ENCODE results near the gene GATA1. TPM values are rescaled to one million over a fixed set of nuclear protein-coding genes. Genes with fewer than 3 reads are reported as not detected.
"Not testable (repeated sequence)": the region's sequence is repeated elsewhere in the genome, so short reads cannot be mapped to it uniquely, and the experiment has no call there.

Gene GATA1
- total RNA-seq, 2 experiments from 2014 or later, result not detected

DNA sequence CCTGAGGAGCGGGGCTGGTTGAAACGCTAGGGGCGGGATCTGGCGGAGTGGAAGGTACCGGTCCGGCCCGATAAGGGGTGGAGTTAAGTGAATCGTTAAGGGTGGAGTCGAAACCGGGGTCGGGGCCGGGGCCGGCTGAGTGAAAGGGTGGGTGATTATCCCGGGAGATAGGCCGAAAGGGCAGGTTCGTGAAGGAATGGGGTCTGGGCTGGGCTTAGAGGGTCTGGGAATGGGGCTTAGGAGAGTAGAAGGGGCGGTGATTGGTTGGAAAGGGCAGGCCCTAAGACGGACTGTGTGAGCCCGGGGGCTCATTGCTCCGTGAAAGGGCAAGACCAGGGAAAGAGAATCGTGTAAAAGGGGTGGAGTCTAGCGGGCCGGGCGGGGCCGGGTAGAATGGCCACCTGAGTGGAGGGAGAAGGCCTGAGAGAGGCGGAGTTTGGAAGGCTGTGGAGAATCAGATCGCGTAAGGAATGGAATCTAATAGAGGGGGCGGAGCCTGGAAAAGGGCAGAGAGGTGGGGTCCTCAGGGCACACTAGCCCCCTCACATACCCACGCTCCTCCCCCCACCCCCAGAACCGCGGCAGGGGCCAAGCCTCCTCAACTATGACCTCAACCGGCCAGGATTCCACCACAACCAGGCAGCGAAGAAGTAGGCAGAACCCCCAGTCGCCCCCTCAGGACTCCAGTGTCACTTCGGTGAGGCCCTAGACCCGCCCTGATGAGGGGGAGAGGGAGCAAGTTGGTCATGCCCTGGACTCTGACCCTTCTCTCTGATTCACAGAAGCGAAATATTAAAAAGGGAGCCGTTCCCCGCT, 15.9 kb downstream of the GATA1 start:
- Mint-ChIP-seq H3K9me3 (no peaks in the 10 kb centered on the region), H3K4me1 (peaks cover 29% of the 10 kb centered on the region), H3K4me3 (peak overlapping the region; percentile 97), H3K36me3 (ENCODE audit: low read depth) (peaks cover 19% of the 10 kb centered on the region), H3K27ac (peak overlapping the region; percentile 99), H3K27me3 (no peaks in the 10 kb centered on the region)
- POLR2A ChIA-PET, result interaction anchor here (0.7 to 4.1 kb wide), 18 partner anchors 10 to 370 kb away, joined by 3 to 34 read pairs (median 5); partner anchors contain the start of genes GRIPAP1, OTUD5, PLP2 and PQBP1
- CTCF ChIA-PET, result interaction anchor here (0.6 to 1.7 kb wide), 6 partner anchors 34 to 328 kb away, joined by 3 to 10 read pairs (median 3); no protein-coding TSS in a partner anchor
- peak; percentile 80 for DNase-seq

DNA sequence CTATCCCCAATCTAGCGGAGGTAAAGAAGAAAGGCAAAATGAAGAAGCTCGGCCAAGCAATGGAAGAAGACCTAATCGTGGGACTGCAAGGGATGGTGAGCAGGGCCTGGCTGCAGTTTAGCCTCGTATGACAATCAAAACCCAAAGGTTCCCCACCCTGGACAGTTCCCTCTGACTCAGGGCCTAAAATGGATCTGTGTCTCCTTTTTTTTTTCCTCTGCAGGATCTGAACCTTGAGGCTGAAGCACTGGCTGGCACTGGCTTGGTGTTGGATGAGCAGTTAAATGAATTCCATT, 16.5 kb downstream of the GATA1 start:
- DNase-seq, result no peak
- no peaks in the 10 kb centered on the region for H3K27me3 Mint-ChIP-seq
- POLR2A ChIA-PET, result interaction anchor here (1.0 kb wide), 1 partner anchor 200 kb away, joined by 4 read pairs; the partner anchor contains the start of gene GRIPAP1
- CTCF ChIA-PET, result no interaction called here
- peak overlapping the region; percentile 99 for H3K27ac Mint-ChIP-seq
- no peaks in the 10 kb centered on the region for H3K9me3 Mint-ChIP-seq
- H3K4me1 Mint-ChIP-seq, result peaks cover 29% of the 10 kb centered on the region
- H3K36me3 Mint-ChIP-seq (ENCODE audit: low read depth), result peaks cover 19% of the 10 kb centered on the region
- peak overlapping the region; percentile 97 for H3K4me3 Mint-ChIP-seq

DNA sequence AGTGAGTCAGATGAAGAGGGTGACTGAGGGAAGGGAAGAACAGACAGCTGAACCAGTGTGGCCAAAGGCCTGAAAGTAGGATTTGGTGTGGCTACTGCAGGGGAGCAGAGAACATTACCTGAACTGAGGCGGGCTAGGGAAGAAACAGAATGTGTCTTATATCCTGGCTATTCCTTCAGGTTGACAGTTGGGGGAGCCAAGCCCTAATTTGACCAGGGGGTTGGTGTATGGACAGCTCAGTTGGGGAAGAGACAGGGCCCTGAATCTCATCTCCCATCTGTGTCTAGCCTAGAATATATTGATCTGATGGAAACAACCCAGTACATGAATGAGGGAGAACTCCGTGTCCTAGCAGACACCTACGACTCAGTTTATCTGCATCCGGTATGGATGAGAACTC, 19.7 kb downstream of the GATA1 start:
- H3K4me1 Mint-ChIP-seq, result peaks cover 22% of the 10 kb centered on the region
- no peaks in the 10 kb centered on the region for H3K9me3 Mint-ChIP-seq
- peaks cover 16% of the 10 kb centered on the region for H3K36me3 Mint-ChIP-seq (ENCODE audit: low read depth)
- no peak overlapping the region for H3K4me3 Mint-ChIP-seq
- POLR2A ChIA-PET, result no interaction called here
- H3K27me3 Mint-ChIP-seq, result no peaks in the 10 kb centered on the region
- H3K27ac Mint-ChIP-seq, result no peak overlapping the region
- no peak for DNase-seq
- CTCF ChIA-PET, result no interaction called here

DNA sequence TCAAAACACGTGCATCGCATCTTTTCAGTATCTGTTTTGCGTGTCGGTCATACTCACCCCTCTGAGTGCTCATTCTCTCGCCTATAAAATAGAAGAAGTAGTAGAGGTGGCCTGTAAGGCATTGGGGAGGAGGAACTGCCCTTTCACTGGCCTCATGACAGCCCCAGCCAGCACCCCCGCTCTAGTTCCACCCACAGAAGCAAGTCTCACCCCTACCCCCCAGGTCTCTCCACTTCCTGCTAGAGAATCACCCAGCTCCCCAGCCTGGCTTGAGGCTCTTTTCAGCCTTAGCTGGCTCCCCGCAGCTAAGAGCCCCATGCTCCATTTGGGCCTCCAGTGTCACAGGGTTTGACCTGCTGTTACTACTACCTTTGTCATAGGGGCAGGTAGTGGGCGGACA, 27.3 kb downstream of the GATA1 start:
- no peaks in the 10 kb centered on the region for H3K27me3 Mint-ChIP-seq
- CTCF ChIA-PET, result no interaction called here
- no peak for DNase-seq
- H3K36me3 Mint-ChIP-seq (ENCODE audit: low read depth), result peaks cover 6% of the 10 kb centered on the region
- POLR2A ChIA-PET, result no interaction called here
- no peaks in the 10 kb centered on the region for H3K4me1 Mint-ChIP-seq
- H3K9me3 Mint-ChIP-seq, result no peaks in the 10 kb centered on the region
- H3K27ac Mint-ChIP-seq, result no peak overlapping the region
- H3K4me3 Mint-ChIP-seq, result no peak overlapping the region

DNA sequence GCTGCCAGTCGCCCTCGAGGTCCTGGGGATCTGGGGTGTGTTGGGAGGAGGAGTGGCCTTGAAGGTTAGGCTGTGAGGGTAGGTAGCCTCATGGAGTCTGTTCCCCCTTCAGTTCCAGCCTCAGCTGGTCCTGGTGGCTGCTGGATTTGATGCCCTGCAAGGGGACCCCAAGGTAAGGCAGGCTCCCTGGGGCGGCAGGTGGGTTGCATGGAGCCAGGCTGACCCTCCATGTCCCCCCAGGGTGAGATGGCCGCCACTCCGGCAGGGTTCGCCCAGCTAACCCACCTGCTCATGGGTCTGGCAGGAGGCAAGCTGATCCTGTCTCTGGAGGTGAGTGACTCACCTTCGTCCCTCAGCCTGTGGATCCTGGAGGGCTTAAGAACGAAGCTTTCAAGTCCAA, 28.3 kb downstream of the GATA1 start:
- no peak overlapping the region for H3K27ac Mint-ChIP-seq
- H3K4me3 Mint-ChIP-seq, result no peak overlapping the region
- no peak for DNase-seq
- no peaks in the 10 kb centered on the region for H3K27me3 Mint-ChIP-seq
- H3K36me3 Mint-ChIP-seq (ENCODE audit: low read depth), result peaks cover 6% of the 10 kb centered on the region
- H3K9me3 Mint-ChIP-seq, result no peaks in the 10 kb centered on the region
- H3K4me1 Mint-ChIP-seq, result no peaks in the 10 kb centered on the region
- ChIA-PET POLR2A (no interaction called here), CTCF (no interaction called here)

DNA sequence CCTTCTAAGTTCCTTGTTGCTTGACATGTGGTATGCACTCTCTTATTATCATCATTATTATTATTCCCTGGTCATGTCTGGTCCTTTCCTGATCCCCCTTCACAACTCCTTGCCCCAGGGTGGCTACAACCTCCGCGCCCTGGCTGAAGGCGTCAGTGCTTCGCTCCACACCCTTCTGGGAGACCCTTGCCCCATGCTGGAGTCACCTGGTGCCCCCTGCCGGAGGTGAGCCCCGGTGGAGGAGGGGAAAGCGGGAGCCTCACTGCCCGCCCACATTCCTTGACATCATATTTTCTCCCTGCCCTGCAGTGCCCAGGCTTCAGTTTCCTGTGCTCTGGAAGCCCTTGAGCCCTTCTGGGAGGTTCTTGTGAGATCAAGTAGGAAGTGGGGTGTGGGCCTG, 28.9 kb downstream of the GATA1 start:
- CTCF ChIA-PET, result no interaction called here
- POLR2A ChIA-PET, result no interaction called here
- no peak for DNase-seq
- Mint-ChIP-seq H3K9me3 (no peaks in the 10 kb centered on the region), H3K4me1 (no peaks in the 10 kb centered on the region), H3K27me3 (no peaks in the 10 kb centered on the region), H3K4me3 (no peak overlapping the region), H3K27ac (no peak overlapping the region), H3K36me3 (ENCODE audit: low read depth) (peaks cover 11% of the 10 kb centered on the region)

DNA sequence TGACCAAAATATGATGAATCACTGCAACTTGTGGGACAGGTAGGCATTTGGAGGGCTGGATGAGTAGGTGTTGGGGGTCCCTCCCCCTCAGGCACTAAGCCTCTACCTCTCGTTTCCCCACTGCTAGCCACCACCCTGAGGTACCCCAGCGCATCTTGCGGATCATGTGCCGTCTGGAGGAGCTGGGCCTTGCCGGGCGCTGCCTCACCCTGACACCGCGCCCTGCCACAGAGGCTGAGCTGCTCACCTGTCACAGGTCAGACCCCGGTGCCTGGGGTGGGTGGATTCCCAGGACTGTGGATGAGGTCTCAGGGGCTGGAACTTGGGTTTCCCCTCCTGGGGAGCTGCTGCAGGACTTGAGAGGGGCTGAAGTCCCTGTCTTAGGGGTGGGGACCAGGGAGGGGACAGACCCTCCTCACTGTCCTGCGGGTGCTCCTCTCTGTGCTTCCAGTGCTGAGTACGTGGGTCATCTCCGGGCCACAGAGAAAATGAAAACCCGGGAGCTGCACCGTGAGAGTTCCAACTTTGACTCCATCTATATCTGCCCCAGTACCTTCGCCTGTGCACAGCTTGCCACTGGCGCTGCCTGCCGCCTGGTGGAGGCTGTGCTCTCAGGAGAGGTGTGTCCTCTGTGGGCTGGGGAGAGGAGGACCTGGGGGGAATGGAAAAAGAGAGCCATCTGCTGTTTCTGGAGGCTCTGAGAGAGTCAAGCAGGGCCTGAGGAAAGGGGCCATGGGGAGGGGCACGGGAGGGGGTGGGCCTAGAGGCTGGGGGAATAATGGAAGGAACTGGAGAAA, 29.8 kb downstream of the GATA1 start:
- Mint-ChIP-seq H3K4me1 (no peaks in the 10 kb centered on the region), H3K9me3 (no peaks in the 10 kb centered on the region), H3K36me3 (ENCODE audit: low read depth) (peaks cover 11% of the 10 kb centered on the region), H3K4me3 (no peak overlapping the region), H3K27ac (no peak overlapping the region), H3K27me3 (no peaks in the 10 kb centered on the region)
- ChIA-PET CTCF (no interaction called here), POLR2A (no interaction called here)
- no peak for DNase-seq

DNA sequence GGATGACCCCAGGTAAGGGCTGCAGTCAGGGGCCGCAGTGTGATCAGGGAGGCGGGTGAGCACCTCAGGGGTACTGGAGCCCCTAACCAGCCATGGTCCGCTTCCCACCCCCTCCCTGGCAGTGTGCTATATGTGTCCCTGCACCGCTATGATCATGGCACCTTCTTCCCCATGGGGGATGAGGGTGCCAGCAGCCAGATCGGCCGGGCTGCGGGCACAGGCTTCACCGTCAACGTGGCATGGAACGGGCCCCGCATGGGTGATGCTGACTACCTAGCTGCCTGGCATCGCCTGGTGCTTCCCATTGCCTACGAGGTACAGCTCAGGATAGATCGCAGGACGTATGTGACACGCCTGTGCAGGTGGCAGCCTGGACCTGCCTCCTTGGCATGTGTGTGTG, 31.7 kb downstream of the GATA1 start:
- POLR2A ChIA-PET, result no interaction called here
- DNase-seq, result no peak
- Mint-ChIP-seq H3K27me3 (no peaks in the 10 kb centered on the region), H3K4me3 (no peak overlapping the region), H3K9me3 (no peaks in the 10 kb centered on the region), H3K4me1 (no peaks in the 10 kb centered on the region), H3K27ac (no peak overlapping the region), H3K36me3 (ENCODE audit: low read depth) (peaks cover 11% of the 10 kb centered on the region)
- CTCF ChIA-PET, result no interaction called here

DNA sequence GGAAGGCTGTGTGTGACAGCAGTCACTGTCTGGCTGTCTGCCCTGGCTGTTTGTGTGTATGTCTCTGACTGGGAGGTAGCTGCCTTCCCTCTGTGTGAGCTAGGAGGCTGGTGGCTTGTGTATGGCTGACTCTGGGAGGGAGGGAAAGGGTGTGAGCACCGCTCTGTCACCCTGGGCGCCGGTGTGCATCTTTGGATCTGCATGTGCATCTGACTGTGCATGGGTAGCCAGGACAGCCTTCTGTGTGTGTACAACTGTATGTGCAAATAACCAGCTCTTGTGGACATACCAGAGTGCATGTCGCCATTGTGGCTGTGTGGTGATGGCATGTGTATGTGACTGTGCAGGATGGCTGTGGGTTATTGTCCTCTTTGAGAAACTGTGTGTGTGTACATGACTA, 32.5 kb downstream of the GATA1 start:
- H3K9me3 Mint-ChIP-seq, result no peaks in the 10 kb centered on the region

DNA sequence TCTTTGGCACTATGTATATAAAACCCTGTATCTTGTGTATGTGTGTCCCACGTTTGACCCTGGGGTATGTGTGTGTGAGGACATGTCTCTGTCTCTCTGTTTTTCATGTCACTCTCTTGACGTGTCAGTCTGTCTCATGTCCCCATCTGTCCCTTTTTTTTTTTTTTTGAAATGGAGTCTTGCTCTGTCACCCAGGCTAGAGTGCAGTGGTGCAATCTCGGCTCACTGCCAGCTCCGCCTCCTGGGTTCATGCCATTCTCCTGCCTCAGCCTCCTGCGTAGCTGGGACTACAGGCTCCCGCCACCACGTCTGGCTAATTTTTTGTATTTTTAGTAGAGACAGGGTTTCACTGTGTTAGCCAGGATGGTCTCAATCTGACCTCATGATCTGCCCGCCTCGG, 33.0 kb downstream of the GATA1 start:
- H3K27ac Mint-ChIP-seq, H3K4me3 Mint-ChIP-seq, H3K4me1 Mint-ChIP-seq, H3K9me3 Mint-ChIP-seq, H3K27me3 Mint-ChIP-seq, DNase-seq, POLR2A ChIA-PET: not testable (repeated sequence)
- H3K36me3 Mint-ChIP-seq (ENCODE audit: low read depth), result peaks cover 15% of the 10 kb centered on the region
- CTCF ChIA-PET, result interaction anchor here (0.7 kb wide), 1 partner anchor 1572 kb away, joined by 3 read pairs; no protein-coding TSS in a partner anchor

More for the DNA sequence above, 32.5 kb downstream of the GATA1 start:
- POLR2A ChIA-PET, result no interaction called here
- no peak for DNase-seq
- no peaks in the 10 kb centered on the region for H3K4me1 Mint-ChIP-seq
- H3K36me3 Mint-ChIP-seq (ENCODE audit: low read depth), result peaks cover 13% of the 10 kb centered on the region
- no peaks in the 10 kb centered on the region for H3K27me3 Mint-ChIP-seq
- H3K27ac Mint-ChIP-seq, result no peak overlapping the region
- no peak overlapping the region for H3K4me3 Mint-ChIP-seq
- CTCF ChIA-PET, result no interaction called here

DNA sequence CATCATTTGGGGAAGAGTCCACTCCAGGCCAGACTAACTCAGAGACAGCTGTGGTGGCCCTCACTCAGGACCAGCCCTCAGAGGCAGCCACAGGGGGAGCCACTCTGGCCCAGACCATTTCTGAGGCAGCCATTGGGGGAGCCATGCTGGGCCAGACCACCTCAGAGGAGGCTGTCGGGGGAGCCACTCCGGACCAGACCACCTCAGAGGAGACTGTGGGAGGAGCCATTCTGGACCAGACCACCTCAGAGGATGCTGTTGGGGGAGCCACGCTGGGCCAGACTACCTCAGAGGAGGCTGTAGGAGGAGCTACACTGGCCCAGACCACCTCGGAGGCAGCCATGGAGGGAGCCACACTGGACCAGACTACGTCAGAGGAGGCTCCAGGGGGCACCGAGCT, 36.7 kb downstream of the GATA1 start:
- no peak overlapping the region for H3K27ac Mint-ChIP-seq
- H3K9me3 Mint-ChIP-seq, result no peaks in the 10 kb centered on the region
- ChIA-PET CTCF (no interaction called here), POLR2A (no interaction called here)
- peaks cover 8% of the 10 kb centered on the region for H3K27me3 Mint-ChIP-seq
- peaks cover 30% of the 10 kb centered on the region for H3K36me3 Mint-ChIP-seq (ENCODE audit: low read depth)
- no peak for DNase-seq
- H3K4me1 Mint-ChIP-seq, result peaks cover 6% of the 10 kb centered on the region
- H3K4me3 Mint-ChIP-seq, result no peak overlapping the region

DNA sequence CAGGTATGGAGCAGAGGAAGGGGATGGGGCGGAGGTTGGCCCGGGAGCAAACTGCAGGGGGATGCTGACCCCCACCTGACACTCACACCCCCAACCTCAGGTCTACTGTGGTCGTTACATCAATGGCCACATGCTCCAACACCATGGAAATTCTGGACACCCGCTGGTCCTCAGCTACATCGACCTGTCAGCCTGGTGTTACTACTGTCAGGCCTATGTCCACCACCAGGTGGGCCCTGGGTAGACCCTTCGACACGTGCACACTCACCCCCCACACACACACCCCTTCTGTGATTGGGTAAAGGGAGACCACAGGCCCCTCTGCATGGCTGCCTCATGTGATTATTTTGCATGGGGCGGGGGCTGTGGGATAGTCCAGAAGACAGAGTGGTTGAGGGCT, 37.7 kb downstream of the GATA1 start:
- Mint-ChIP-seq H3K9me3 (no peaks in the 10 kb centered on the region), H3K36me3 (ENCODE audit: low read depth) (peaks cover 30% of the 10 kb centered on the region), H3K27me3 (peaks cover 15% of the 10 kb centered on the region), H3K4me3 (no peak overlapping the region), H3K4me1 (peaks cover 6% of the 10 kb centered on the region), H3K27ac (no peak overlapping the region)
- DNase-seq, result no peak
- ChIA-PET POLR2A (no interaction called here), CTCF (no interaction called here)

DNA sequence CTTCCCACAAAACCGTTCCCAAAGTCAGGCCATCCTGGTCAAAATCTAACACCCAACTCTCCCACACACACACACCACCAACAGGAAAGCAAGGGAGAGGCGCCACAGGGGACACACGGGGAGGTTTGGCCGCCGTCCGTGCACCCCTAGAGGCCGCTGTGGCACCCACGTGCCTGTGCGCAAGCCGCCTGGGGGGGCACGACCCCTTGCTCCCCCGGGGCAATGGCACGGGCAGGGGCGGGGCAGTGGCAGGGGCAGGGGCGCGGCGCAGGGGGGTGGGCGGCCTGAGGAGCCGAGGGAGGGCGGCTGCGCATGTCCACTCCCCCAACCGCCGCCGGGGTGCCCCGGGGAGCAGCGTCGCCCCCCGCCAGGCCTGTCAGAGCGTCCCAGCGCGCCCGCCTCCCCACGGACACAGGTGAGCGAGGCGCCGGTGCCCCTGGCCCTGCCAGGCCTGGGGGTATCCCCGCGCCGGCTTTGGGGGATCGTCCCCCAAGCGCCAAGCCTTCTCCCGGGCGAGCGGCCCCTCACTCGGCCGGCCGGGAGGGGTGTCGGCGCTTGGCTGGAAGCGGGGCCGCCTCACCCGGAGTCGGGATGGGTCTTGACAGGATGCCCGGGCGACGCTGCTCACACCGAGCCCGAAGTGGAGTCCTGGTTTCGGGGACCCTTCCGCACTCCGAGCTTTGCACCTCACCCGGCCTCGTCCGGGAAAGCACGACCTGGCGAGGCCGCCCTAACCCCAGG, 39.9 kb downstream of the GATA1 start, which contains the start of gene ERAS:
Gene ERAS (plus strand): TSS at position 379 of the 741 bp plus-strand sequence. CDS start 2,611 bp downstream, outside the sequence.
- Mint-ChIP-seq H3K36me3 (ENCODE audit: low read depth) (peaks cover 25% of the 10 kb centered on the region), H3K27me3 (peaks cover 27% of the 10 kb centered on the region), H3K4me3 (no peak within 1 kb of the TSS), H3K4me1 (peaks cover 6% of the 10 kb centered on the region), H3K9me3 (no peaks in the 10 kb centered on the region), H3K27ac (no peak within 1 kb of the TSS)
- ChIA-PET CTCF (interaction anchor here (0.7 to 1.3 kb wide), 2 partner anchors 10 to 143 kb away, joined by 3 read pairs; partner anchors contain the start of gene WAS), POLR2A (no interaction called here)
- no peak for DNase-seq

All from activated CD4-positive, alpha-beta memory T cell treated with anti-CD3 and anti-CD28 coated beads, Interleukin-2, amount 10 ng/mL, durations not matched to agents 7 days and 5 days (primary cell).